T-helper 2 cell treated with Interferon-gamma antibody and Interleukin-4, amounts not matched to agents 5 μg/mL and 100 μg/mL, for 36 hours (primary cell): ENCODE measurements around the gene UBXN10.

Experiments
- DNase-seq: peaks from one replicate; pipeline ENCODE4 v3.0.0; 2021; ENCODE audit warnings: low spot score
- H3K27ac Mint-ChIP-seq: one replicate; pipeline ENCODE4 v1.8.0; 2021; ENCODE audit warnings: mild to moderate bottlenecking, mixed read lengths
- H3K27me3 Mint-ChIP-seq: one replicate; pipeline ENCODE4 v1.8.0; 2021; ENCODE audit warnings: low read depth, mixed read lengths
- H3K36me3 Mint-ChIP-seq: one replicate; pipeline ENCODE4 v1.8.0; 2021; ENCODE audit warnings: low read depth, mixed read lengths
- H3K4me1 Mint-ChIP-seq: one replicate; pipeline ENCODE4 v1.8.0; 2021; ENCODE audit warnings: low read depth, mixed read lengths
- H3K4me3 Mint-ChIP-seq: one replicate; pipeline ENCODE4 v1.8.0; 2022; ENCODE audit warnings: mild to moderate bottlenecking, moderate library complexity, mixed read lengths
- H3K9me3 Mint-ChIP-seq: one replicate; pipeline ENCODE4 v1.8.0; 2021; ENCODE audit warnings: mixed read lengths

The UBXN10 gene

GRCh38 chr1:20234788-20235535, 49.1 kb downstream of the UBXN10 start:
- Mint-ChIP-seq H3K27me3 (peaks cover 50% of the 10 kb centered on the region), H3K4me1 (no peaks in the 10 kb centered on the region), H3K4me3 (no peak overlapping the region), H3K36me3 (no peaks in the 10 kb centered on the region), H3K9me3 (no peaks in the 10 kb centered on the region), H3K27ac (no peak overlapping the region)
- no peak for DNase-seq

- Mint-ChIP-seq H3K27me3 (peaks cover 51% of the 10 kb centered on the region), H3K27ac (no peak overlapping the region), H3K4me3 (no peak overlapping the region), H3K9me3 (no peaks in the 10 kb centered on the region), H3K4me1 (no peaks in the 10 kb centered on the region), H3K36me3 (no peaks in the 10 kb centered on the region)
- DNase-seq: no peak
These were observed 51.8 kb downstream of the UBXN10 start for GRCh38 chr1:20237646-20238045.

GRCh38 chr1:20240012-20240411, 54.1 kb downstream of the UBXN10 start:
- no peak overlapping the region for H3K4me3 Mint-ChIP-seq

GRCh38 chr1:20242890-20243479, 57.1 kb downstream of the UBXN10 start:
- Mint-ChIP-seq H3K36me3 (no peaks in the 10 kb centered on the region), H3K4me1 (no peaks in the 10 kb centered on the region), H3K4me3 (no peak overlapping the region), H3K9me3 (no peaks in the 10 kb centered on the region), H3K27me3 (peaks cover 17% of the 10 kb centered on the region), H3K27ac (no peak overlapping the region)
- no peak for DNase-seq

More at GRCh38 chr1:20240012-20240411, 54.1 kb downstream of the UBXN10 start:
- Mint-ChIP-seq H3K4me1 (no peaks in the 10 kb centered on the region), H3K9me3 (no peaks in the 10 kb centered on the region), H3K27me3 (peaks cover 33% of the 10 kb centered on the region), H3K27ac (no peak overlapping the region), H3K36me3 (no peaks in the 10 kb centered on the region)
- DNase-seq: no peak
